Fibroblast of lung (primary cell): ENCODE data around the gene AVP. TPM values are rescaled to one million over a fixed set of nuclear protein-coding genes. Genes with fewer than 3 reads are reported as not detected.
"Not testable (repeated sequence)": the region's sequence is repeated elsewhere in the genome, so short reads cannot be mapped to it uniquely, and the experiment has no call there.

Experiments
- DNase-seq, 2 donors: peaks; one replicate each; pipeline versions ENCODE4 v3.0.0 to v3.0.0-alpha.2; 2010; ENCODE audit warnings: low read depth in 2 of 2
- H2AFZ ChIP-seq: 2 replicates; pipeline ENCODE4 v1.5.1; 2012; ENCODE audit warnings: low read length, control low read depth, inconsistent platforms
- H3K27ac ChIP-seq: 2 replicates; pipeline ENCODE4 v1.5.1; 2011; ENCODE audit warnings: low read length, control low read depth; ENCODE audit not compliant: insufficient read depth
- H3K27me3 ChIP-seq: 2 replicates; pipeline ENCODE4 v1.5.1; 2011; ENCODE audit warnings: mild to moderate bottlenecking, low read length; ENCODE audit not compliant: control insufficient read depth, insufficient read depth
- H3K36me3 ChIP-seq: 2 replicates; pipeline ENCODE4 v1.5.1; 2011; ENCODE audit warnings: low read length; ENCODE audit not compliant: control insufficient read depth, insufficient read depth
- H3K4me1 ChIP-seq: 2 replicates; pipeline ENCODE4 v1.5.1; 2011; ENCODE audit warnings: low read length; ENCODE audit not compliant: control insufficient read depth, insufficient read depth; ENCODE audit errors: extremely low read depth
- H3K4me2 ChIP-seq: 2 replicates; pipeline ENCODE4 v1.5.1; 2011; ENCODE audit warnings: low read length, control low read depth; ENCODE audit not compliant: insufficient read depth; ENCODE audit errors: extremely low read depth
- H3K4me3 ChIP-seq, 4 experiments: fragments of 200-600 bp in 1 of 4; sonication (generic) in 1 of 4; replicated peaks in 1 of 4; 2 replicates each; pipeline ENCODE4 v1.5.1; 2011 to 2016; ENCODE audit warnings: low read length in 4 of 4, low read depth in 3 of 4, mild to moderate bottlenecking in 3 of 4, control low read depth in 2 of 4, inconsistent platforms in 1 of 4, mixed read lengths in 1 of 4; ENCODE audit not compliant: insufficient read depth in 1 of 4; ENCODE audit errors: control extremely low read depth in 1 of 4
- H3K79me2 ChIP-seq: 2 replicates; pipeline ENCODE4 v1.5.1; 2012; ENCODE audit warnings: mild to moderate bottlenecking, low read length, inconsistent platforms; ENCODE audit not compliant: control insufficient read depth, insufficient read depth
- H3K9ac ChIP-seq: 2 replicates; pipeline ENCODE4 v1.5.1; 2011; ENCODE audit warnings: mild to moderate bottlenecking, low read length, control low read depth; ENCODE audit not compliant: insufficient read depth
- H3K9me3 ChIP-seq: 2 replicates; pipeline ENCODE4 v1.5.1; 2012; ENCODE audit warnings: low read depth, low read length; ENCODE audit not compliant: control insufficient read depth, insufficient read depth
- H4K20me1 ChIP-seq: 2 replicates; pipeline ENCODE4 v1.5.1; 2011; ENCODE audit warnings: low read length; ENCODE audit not compliant: control insufficient read depth, insufficient read depth; ENCODE audit errors: extremely low read depth
- EZH2 ChIP-seq: IDR thresholded peaks from 2 replicates; pipeline ENCODE4 v1.5.1; 2012; ENCODE audit warnings: low read length, control low read depth, mild to moderate bottlenecking; ENCODE audit errors: missing control alignments
- polyA plus RNA-seq, 2 donors: library from polyadenylated mRNA; depleted of rRNA in 1 of 2; stranded (reverse) in 1 of 2; unstranded in 1 of 2; fragments of >200 nt; gene quantifications; 2 replicates each; pipeline ENCODE4 v1.2.1, GENCODE V29; 2011 to 2012; ENCODE audit warnings: missing spikeins in 1 of 2
- total RNA-seq: library from RNA; depleted of rRNA; stranded (reverse); fragments of >200 nt; gene quantifications from 2 replicates; pipeline ENCODE4 v1.2.1, GENCODE V29; 2014
- TF ChIP-seq, protein P1 (sequence below), 2 donors: IDR thresholded peaks in 1 of 2; conservative IDR thresholded peaks in 1 of 2; 1 replicate in 1 of 2; 2 replicates in 1 of 2; pipeline ENCODE4 v1.5.1; 2011 to 2012; ENCODE audit warnings: low read length in 2 of 2, control low read depth in 1 of 2, inconsistent platforms in 1 of 2, low read depth in 1 of 2, mild to moderate bottlenecking in 1 of 2

AVP gene
- total and polyA plus RNA-seq, 2 donors (not counting 1 experiment from before 2014, with no cell fraction given), result not detected

DNA sequence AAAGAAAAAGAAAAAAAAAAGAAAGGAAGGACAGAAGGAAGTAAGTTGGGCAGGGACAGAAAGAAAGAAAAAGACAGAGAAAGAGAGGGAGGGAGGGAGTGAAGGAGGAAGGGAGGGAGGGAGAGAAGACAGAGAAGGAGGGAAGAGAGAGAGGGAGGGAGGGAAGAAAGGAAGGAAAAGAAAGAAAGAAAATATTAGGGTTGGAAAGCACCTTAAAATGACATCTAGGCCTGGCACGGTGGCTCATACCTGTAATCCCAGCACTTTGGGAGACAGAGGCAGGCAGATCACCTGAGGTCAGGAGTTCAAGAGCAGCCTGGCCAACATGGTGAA lies 42.0 kb upstream of the AVP start:
- H3K9ac ChIP-seq, result no peak overlapping the region
- H3K36me3 ChIP-seq, result peaks cover 6% of the 10 kb centered on the region
- no peak for DNase-seq
- H3K27ac ChIP-seq, result no peak overlapping the region
- H4K20me1 ChIP-seq, result no peaks in the 10 kb centered on the region
- H3K4me1 ChIP-seq, result no peaks in the 10 kb centered on the region
- no peak overlapping the region for H3K4me3 ChIP-seq
- no peaks in the 10 kb centered on the region for H3K27me3 ChIP-seq
- H3K79me2 ChIP-seq, result no peaks in the 10 kb centered on the region
- H2AFZ ChIP-seq, result no peak overlapping the region
- no peak overlapping the region for H3K4me2 ChIP-seq
- no peaks in the 10 kb centered on the region for H3K9me3 ChIP-seq
- TF ChIP-seq, protein P1, sequence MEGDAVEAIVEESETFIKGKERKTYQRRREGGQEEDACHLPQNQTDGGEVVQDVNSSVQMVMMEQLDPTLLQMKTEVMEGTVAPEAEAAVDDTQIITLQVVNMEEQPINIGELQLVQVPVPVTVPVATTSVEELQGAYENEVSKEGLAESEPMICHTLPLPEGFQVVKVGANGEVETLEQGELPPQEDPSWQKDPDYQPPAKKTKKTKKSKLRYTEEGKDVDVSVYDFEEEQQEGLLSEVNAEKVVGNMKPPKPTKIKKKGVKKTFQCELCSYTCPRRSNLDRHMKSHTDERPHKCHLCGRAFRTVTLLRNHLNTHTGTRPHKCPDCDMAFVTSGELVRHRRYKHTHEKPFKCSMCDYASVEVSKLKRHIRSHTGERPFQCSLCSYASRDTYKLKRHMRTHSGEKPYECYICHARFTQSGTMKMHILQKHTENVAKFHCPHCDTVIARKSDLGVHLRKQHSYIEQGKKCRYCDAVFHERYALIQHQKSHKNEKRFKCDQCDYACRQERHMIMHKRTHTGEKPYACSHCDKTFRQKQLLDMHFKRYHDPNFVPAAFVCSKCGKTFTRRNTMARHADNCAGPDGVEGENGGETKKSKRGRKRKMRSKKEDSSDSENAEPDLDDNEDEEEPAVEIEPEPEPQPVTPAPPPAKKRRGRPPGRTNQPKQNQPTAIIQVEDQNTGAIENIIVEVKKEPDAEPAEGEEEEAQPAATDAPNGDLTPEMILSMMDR (conservative IDR thresholded peaks at IDR 0.05 in 1 of 2, IDR thresholded peaks at IDR 0.05 in 1 of 2; ENCODE audit: low read depth in 1 of 2, low read length in 2 of 2), result no peak
- TF ChIP-seq EZH2, result no peak

DNA sequence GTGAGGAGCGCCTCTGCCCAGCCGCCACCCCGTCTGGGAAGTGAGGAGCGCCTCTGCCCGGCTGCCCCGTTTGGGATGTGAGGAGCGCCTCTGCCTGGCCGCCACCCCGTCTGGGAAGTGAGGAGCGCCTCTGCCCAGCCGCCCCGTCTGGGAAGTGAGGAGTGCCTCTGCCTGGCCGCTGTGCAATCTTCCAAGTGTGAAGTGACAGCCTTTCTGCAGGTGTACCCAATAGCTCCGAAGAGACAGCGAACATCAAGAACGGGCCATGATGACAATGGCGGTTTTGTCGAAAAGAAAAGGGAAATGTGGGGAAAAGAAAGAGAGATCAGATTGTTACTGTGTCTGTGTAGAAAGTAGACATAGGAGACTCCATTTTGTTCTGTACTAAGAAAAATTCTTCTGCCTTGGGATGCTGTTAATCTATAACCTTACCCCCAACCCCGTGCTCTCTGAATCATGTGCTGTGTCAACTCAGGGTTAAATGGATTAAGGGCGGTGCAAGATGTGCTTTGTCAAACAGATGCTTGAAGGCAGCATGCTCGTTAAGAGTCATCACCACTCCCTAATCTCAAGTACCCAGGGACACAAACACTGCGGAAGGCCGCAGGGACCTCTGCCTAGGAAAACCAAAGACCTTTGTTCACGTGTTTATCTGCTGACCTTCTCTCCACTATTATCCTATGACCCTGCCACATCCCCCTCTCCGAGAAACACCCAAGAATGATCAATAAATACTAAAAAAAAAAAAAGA lies 41.4 kb upstream of the AVP start:
- not testable (repeated sequence) for H3K4me1 ChIP-seq, DNase-seq, H3K79me2 ChIP-seq, H3K36me3 ChIP-seq, H3K27me3 ChIP-seq, H3K9ac ChIP-seq, H3K9me3 ChIP-seq, H2AFZ ChIP-seq, H3K4me3 ChIP-seq, H3K27ac ChIP-seq, H3K4me2 ChIP-seq, H4K20me1 ChIP-seq

DNA sequence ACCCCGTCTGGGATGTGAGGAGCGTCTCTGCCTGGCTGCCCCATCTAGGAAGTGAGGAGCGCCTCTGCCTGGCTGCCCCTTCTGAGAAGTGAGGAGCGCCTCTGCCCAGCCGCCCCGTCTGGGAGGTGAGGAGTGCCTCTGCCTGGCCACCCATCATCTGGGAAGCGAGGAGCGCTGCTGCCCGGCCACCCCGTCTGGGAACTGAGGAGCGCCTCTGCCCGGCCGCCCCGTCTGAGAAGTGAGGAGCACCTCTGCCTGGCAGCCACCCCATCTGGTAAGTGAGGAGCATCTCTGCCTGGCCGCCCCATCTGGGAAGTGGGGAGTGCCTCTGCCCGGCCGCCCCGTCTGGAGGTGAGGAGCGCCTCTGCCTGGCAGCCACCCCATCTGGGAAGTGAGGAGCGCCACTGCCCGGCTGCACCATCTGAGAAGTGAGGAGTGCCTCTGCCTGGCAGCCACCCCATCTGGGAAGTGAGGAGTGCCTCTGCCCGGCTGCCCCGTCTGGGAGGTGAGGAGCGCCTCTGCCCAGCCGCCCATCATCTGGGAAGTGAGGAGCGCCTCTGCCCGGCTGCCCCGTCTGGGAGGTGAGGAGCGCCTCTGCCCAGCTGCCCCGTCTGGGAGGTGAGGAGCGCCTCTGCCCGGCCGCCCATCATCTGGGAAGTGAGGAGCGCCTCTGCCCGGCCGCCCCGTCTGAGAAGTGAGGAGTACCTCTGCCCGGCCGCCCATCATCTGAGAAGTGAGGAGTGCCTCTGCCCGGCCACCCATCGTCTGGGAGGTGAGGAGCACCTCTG lies 40.4 kb upstream of the AVP start:
- not testable (repeated sequence) for H2AFZ ChIP-seq, H3K9ac ChIP-seq, H3K4me3 ChIP-seq, H3K79me2 ChIP-seq, H3K4me1 ChIP-seq, H3K4me2 ChIP-seq, H3K9me3 ChIP-seq, DNase-seq, H3K27ac ChIP-seq, H3K27me3 ChIP-seq, H3K36me3 ChIP-seq, H4K20me1 ChIP-seq

DNA sequence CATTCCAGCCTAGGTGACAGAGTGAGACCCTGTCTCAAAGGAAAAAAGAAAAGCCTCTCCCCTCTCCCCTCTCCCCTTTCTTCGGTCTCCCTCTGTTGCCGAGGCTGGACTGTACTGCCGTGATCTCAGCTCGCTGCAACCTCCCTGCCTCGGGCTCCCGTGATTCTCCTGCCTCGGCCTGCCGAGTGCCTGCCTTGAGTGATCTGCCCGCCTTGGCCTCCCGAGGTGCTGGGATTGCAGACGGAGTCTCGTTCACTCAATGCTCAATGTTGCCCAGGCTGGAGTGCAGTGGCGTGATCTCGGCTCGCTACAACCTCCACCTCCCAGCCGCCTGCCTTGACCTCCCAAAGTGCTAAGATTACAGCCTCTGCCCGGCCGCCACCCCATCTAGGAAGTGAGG lies 39.6 kb upstream of the AVP start:
- not testable (repeated sequence) for H3K27me3 ChIP-seq, H3K9ac ChIP-seq, H3K27ac ChIP-seq, H4K20me1 ChIP-seq, H3K9me3 ChIP-seq, DNase-seq, H2AFZ ChIP-seq, H3K36me3 ChIP-seq, H3K4me3 ChIP-seq, H3K4me2 ChIP-seq, H3K4me1 ChIP-seq, H3K79me2 ChIP-seq
